GM21737 (cell line): ENCODE measurements around the gene CHURC1.

Source experiments
- ATAC-seq: cut with Tn5 transposase; IDR thresholded peaks from one replicate; pipeline ENCODE4 v1.9.1; 2021; ENCODE audit warnings: mild to moderate bottlenecking, moderate library complexity; ENCODE audit not compliant: unreplicated experiment

The CHURC1 gene

DNA sequence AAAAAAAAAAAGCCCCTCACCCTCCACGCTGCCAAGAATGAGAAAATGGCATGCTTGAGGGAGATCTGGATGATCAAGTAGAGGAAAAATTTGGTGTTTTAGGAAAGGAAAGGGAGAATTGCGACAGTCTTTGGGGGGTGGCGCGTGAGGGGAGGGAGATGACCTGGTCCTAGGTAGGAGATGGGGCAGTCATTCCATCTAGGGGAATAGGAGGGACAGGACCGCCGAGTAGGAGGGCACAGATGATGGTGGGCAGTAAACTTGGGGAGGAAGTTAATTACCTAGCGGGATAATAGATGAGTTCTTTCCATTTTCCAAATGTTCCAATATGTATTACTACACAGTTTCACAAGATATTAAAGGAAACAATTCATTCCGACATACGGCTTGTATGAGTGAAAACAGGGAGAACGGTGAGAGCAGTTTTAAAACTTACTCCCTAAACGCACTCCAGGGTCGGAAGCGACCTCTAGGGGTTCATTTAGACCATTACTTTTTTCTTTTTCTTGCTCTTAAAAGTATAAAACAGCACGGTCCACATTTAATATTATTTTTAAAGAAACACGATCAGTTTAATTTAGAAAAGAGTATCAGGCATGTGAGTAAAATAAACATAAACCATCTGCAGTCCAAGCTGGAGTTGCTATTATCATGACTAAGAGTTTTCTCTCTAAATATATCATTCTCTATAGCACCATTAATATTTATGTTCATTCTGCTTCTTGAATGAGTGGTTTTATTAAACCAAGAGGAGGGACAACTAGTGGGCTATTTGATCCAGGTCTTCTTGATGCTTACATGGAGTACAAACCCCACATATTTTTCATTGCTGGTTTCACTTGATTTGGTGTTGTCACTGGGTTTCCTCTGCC, 69.4 kb downstream of the CHURC1 start:
- ATAC-seq, result no peak
